ENCODE data around the gene THG1L. TPM values are rescaled to one million over a fixed set of nuclear protein-coding genes. Genes with fewer than 3 reads are reported as not detected.

THG1L gene
- 31.9 and 45.6 TPM in 2 replicates for polyA plus RNA-seq (2011; rRNA removed)
- polyA plus RNA-seq (2012; cell fraction: cytosol; rRNA removed), result 29.2 and 36.1 TPM in 2 replicates
- polyA plus RNA-seq (2012; cell fraction: nucleus; rRNA removed), result 19.9 and 20.2 TPM in 2 replicates
- polyA plus RNA-seq (2017; fragmentation: RNase III; extraction: RNeasy Plus Mini Kit Qiagen cat#74134 plus additional on column Dnase treatment), result 36.9 to 43.7 TPM (median 39.3 TPM) in 3 replicates
- polyA minus RNA-seq (2011; rRNA and poly(A)+ RNA removed), result 42.7 and 60.4 TPM in 2 replicates

DNA sequence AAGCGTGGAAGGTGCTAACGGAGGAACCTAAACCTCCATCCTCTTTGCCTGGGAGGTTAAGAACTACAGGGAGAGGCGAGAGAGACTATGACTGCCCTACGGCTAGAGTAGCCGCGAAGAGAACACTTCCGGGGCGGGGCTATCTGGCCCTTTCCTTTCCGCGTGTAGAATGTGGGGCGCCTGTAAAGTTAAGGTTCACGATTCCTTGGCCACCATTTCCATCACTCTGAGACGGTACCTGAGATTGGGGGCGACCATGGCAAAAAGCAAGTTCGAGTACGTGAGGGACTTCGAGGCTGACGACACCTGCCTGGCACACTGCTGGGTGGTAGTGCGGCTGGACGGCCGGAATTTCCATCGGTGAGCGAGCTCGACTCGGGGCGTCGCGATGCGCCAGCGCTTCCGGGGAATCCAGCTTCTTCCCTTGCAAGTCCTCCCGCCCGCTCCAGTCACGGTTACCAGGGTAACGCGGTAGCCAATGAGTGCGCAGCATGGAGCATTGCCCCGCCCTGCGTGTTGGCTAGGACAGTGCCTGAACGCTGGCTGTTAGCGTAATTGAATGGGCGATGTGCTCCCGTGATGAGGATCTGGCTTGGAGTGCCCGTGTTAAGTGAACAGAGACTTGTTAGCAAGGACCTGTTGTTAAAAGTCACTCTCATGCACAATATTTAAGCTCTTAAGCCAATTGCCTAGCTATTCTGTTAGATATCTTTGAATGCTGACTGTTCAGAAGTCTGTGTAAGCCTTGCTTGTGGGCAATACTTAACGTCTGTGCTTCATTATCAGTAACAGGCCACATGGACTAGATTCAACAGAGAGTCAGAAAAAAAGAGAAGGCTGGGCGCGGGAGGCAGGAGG lies at the start of gene THG1L:
THG1L (plus strand) TSS at position 149 of the 858 bp plus-strand sequence; CDS start at position 170, 21 bp downstream.
- POLR2A ChIA-PET, result interaction anchor here (0.5 to 1.9 kb wide), 13 partner anchors 9 to 732 kb away, joined by 3 to 15 read pairs (median 3); partner anchors contain the start of genes ADAM19, LSM11, MED7 and NIPAL4

More for the DNA sequence above, at the start of gene THG1L:
- DNase-seq (ENCODE audit: low read depth in 1 of 2, low spot score in 1 of 2), result peak; percentile 98 to 99
- Histone ChIP-seq H3K4me3 (peak within 1 kb of the TSS; percentile 52), H3K4me1 (peaks cover 9% of the 10 kb centered on the region; the same call in 1 of the 3 replicates), H3K27ac (peak within 1 kb of the TSS; percentile 83 to 96), H3K4me2 (peak within 1 kb of the TSS; percentile 91), H3K9me3 (no peaks in the 10 kb centered on the region)
- peak; percentile 98 for FAIRE-seq
- CTCF ChIA-PET, result interaction anchor here (0.5 to 6.5 kb wide), 10 partner anchors 9 to 850 kb away, joined by 3 to 61 read pairs (median 4); partner anchors contain the start of gene LSM11
- ATAC-seq, result peak; percentile 99 to 100
- under 1% methylated on average over 44 of the region's 47 CpGs for WGBS (ENCODE audit: missing lambda C conversion rate)
- TF ChIP-seq, protein P1, sequence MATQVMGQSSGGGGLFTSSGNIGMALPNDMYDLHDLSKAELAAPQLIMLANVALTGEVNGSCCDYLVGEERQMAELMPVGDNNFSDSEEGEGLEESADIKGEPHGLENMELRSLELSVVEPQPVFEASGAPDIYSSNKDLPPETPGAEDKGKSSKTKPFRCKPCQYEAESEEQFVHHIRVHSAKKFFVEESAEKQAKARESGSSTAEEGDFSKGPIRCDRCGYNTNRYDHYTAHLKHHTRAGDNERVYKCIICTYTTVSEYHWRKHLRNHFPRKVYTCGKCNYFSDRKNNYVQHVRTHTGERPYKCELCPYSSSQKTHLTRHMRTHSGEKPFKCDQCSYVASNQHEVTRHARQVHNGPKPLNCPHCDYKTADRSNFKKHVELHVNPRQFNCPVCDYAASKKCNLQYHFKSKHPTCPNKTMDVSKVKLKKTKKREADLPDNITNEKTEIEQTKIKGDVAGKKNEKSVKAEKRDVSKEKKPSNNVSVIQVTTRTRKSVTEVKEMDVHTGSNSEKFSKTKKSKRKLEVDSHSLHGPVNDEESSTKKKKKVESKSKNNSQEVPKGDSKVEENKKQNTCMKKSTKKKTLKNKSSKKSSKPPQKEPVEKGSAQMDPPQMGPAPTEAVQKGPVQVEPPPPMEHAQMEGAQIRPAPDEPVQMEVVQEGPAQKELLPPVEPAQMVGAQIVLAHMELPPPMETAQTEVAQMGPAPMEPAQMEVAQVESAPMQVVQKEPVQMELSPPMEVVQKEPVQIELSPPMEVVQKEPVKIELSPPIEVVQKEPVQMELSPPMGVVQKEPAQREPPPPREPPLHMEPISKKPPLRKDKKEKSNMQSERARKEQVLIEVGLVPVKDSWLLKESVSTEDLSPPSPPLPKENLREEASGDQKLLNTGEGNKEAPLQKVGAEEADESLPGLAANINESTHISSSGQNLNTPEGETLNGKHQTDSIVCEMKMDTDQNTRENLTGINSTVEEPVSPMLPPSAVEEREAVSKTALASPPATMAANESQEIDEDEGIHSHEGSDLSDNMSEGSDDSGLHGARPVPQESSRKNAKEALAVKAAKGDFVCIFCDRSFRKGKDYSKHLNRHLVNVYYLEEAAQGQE (IDR thresholded peaks at IDR 0.05), result no peak
- peak; percentile 92 to 96 for TF ChIP-seq JUN (IDR thresholded peaks at IDR 0.05)
- TF ChIP-seq, protein P2, sequence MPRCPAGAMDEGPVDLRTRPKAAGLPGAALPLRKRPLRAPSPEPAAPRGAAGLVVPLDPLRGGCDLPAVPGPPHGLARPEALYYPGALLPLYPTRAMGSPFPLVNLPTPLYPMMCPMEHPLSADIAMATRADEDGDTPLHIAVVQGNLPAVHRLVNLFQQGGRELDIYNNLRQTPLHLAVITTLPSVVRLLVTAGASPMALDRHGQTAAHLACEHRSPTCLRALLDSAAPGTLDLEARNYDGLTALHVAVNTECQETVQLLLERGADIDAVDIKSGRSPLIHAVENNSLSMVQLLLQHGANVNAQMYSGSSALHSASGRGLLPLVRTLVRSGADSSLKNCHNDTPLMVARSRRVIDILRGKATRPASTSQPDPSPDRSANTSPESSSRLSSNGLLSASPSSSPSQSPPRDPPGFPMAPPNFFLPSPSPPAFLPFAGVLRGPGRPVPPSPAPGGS (IDR thresholded peaks at IDR 0.05), result peak; percentile 88; the same call in 2 of the 3 replicates
- TF ChIP-seq TP53 (CRISPR knock-in tag; IDR thresholded peaks at IDR 0.05), result no peak
- no peak for TF ChIP-seq CBX2 (IDR thresholded peaks at IDR 0.05; ENCODE audit: borderline replicate concordance, low read depth)
- no peak for TF ChIP-seq FOSL2 (IDR thresholded peaks at IDR 0.05)
- no peak for TF ChIP-seq FOSL2 (CRISPR knock-in tag; IDR thresholded peaks at IDR 0.05)
- peak; percentile 97; the same call in 1 of the 2 replicates for TF ChIP-seq PHF8 (IDR thresholded peaks at IDR 0.05; ENCODE audit: borderline replicate concordance, low read depth)
- TF ChIP-seq, protein P3, sequence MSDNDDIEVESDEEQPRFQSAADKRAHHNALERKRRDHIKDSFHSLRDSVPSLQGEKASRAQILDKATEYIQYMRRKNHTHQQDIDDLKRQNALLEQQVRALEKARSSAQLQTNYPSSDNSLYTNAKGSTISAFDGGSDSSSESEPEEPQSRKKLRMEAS (IDR thresholded peaks at IDR 0.05), result peak; percentile 90
- TF ChIP-seq CBX8 (IDR thresholded peaks at IDR 0.05), result no peak
- peak; percentile 50 for TF ChIP-seq MYC (IDR thresholded peaks at IDR 0.05; ENCODE audit: borderline replicate concordance, low read length)
- TF ChIP-seq POLR2A (IDR thresholded peaks at IDR 0.05; ENCODE audit: low read length), result peak; percentile 88
- TF ChIP-seq ESRRA (IDR thresholded peaks at IDR 0.05; ENCODE audit: borderline replicate concordance, low read length), result no peak
- TF ChIP-seq GATA3 (IDR thresholded peaks at IDR 0.05; ENCODE audit: borderline replicate concordance), result no peak
- no peak; the same call in 1 of the 2 replicates for TF ChIP-seq E2F6 (IDR thresholded peaks at IDR 0.05; ENCODE audit: borderline replicate concordance, low read depth)
- TF ChIP-seq HOXB5 (CRISPR knock-in tag; IDR thresholded peaks at IDR 0.05), result peak; percentile 79; the same call in 1 of the 2 replicates
- no peak for TF ChIP-seq RAD21 (conservative IDR thresholded peaks at IDR 0.05 in 1 of 2, IDR thresholded peaks at IDR 0.05 in 1 of 2)
- peak; percentile 52; the same call in 1 of the 2 replicates for TF ChIP-seq EHF (CRISPR knock-in tag; IDR thresholded peaks at IDR 0.05)
- no peak for TF ChIP-seq RNF2 (IDR thresholded peaks at IDR 0.05; ENCODE audit: borderline replicate concordance, low read depth)
- no peak for TF ChIP-seq PBX3 (IDR thresholded peaks at IDR 0.05)
- 0 out of 2 replicates have a peak, but pooled peaks have one; percentile 19 for TF ChIP-seq FOSB (CRISPR knock-in tag; IDR thresholded peaks at IDR 0.05)
- TF ChIP-seq MAFK (IDR thresholded peaks at IDR 0.05; ENCODE audit: partially characterized antibody), result peak; percentile 24
- TF ChIP-seq HEYL (CRISPR knock-in tag; IDR thresholded peaks at IDR 0.05), result no peak
- 0 out of 3 replicates have a peak, but pooled peaks have one; percentile 7 for TF ChIP-seq SMC3 (IDR thresholded peaks at IDR 0.05)

Data from A549 (cell line).